Central memory CD4-positive, alpha-beta T cell (primary cell): ENCODE data around the gene COG2.
"Not testable (repeated sequence)": the region's sequence is repeated elsewhere in the genome, so short reads cannot be mapped to it uniquely, and the experiment has no call there.

Experiments used
- DNase-seq: peaks from one replicate; pipeline ENCODE4 v3.0.0; 2022

The COG2 gene

GRCh38 chr1:230626232-230626631 is 16.0 kb upstream of the COG2 start:
- DNase-seq = no peak

GRCh38 chr1:230627767-230628166 is 14.5 kb upstream of the COG2 start:
- no peak for DNase-seq

- no peak for DNase-seq
These were observed 12.8 kb upstream of the COG2 start for GRCh38 chr1:230629511-230629910.

- no peak for DNase-seq
These were observed 10.8 kb upstream of the COG2 start for GRCh38 chr1:230631477-230631876.

GRCh38 chr1:230632273-230632873 is 9.9 kb upstream of the COG2 start:
- DNase-seq = no peak

GRCh38 chr1:230633469-230633868 is 8.8 kb upstream of the COG2 start:
- no peak for DNase-seq

GRCh38 chr1:230634384-230634783 is 7.9 kb upstream of the COG2 start:
- DNase-seq = no peak

GRCh38 chr1:230636575-230637148 is 5.6 kb upstream of the COG2 start:
- no peak for DNase-seq

GRCh38 chr1:230639714-230640209 is 2.5 kb upstream of the COG2 start:
- no peak for DNase-seq

GRCh38 chr1:230641346-230641745 is 935 bp upstream of the COG2 start:
- no peak for DNase-seq

GRCh38 chr1:230641900-230642262 is 400 bp upstream of the COG2 start:
- no peak for DNase-seq

GRCh38 chr1:230643908-230644307 is 1.6 kb downstream of the COG2 start:
- DNase-seq = no peak

GRCh38 chr1:230646710-230647302 is 4.5 kb downstream of the COG2 start:
- no peak for DNase-seq

- no peak for DNase-seq
These were observed 5.0 kb downstream of the COG2 start for GRCh38 chr1:230647321-230647720.

- no peak for DNase-seq
These were observed 5.8 kb downstream of the COG2 start for GRCh38 chr1:230648114-230648513.

GRCh38 chr1:230650300-230650699 is 8.0 kb downstream of the COG2 start:
- no peak for DNase-seq

GRCh38 chr1:230651235-230651634 is 9.0 kb downstream of the COG2 start:
- no peak for DNase-seq

- not testable (repeated sequence) for DNase-seq
These were observed 14.4 kb downstream of the COG2 start for GRCh38 chr1:230656719-230657118.

- DNase-seq = not testable (repeated sequence)
These were observed 15.8 kb downstream of the COG2 start for GRCh38 chr1:230658103-230658502.

- no peak for DNase-seq
These were observed 16.4 kb downstream of the COG2 start for GRCh38 chr1:230658691-230659090.

- no peak for DNase-seq
These were observed 19.7 kb downstream of the COG2 start for GRCh38 chr1:230661976-230662375.

- no peak for DNase-seq
These were observed 25.9 kb downstream of the COG2 start for GRCh38 chr1:230668227-230668626.

GRCh38 chr1:230669543-230669942 is 27.3 kb downstream of the COG2 start:
- no peak for DNase-seq

- DNase-seq = no peak
These were observed 32.3 kb downstream of the COG2 start for GRCh38 chr1:230674581-230674980.

GRCh38 chr1:230677200-230677599 is 34.9 kb downstream of the COG2 start:
- DNase-seq = no peak
